ENCODE results near the gene APOBEC3G. TPM values are rescaled to one million over a fixed set of nuclear protein-coding genes. Genes with fewer than 3 reads are reported as not detected.
"Not testable (repeated sequence)": the region's sequence is repeated elsewhere in the genome, so short reads cannot be mapped to it uniquely, and the experiment has no call there.

APOBEC3G gene
- 1 to 10 TPM; 7.1 to 7.8 TPM for total RNA-seq
- long read RNA-seq, donor 1, partial matches to known transcripts, result 0 of 4 reads
- long read RNA-seq, donor 1, other reads (novel, unspliced or antisense), result 0 of 4 reads
- long read RNA-seq, donor 2, transcript APOBEC3G-201 (8 exons, 1,834 nt), result major isoform, 24 of 32 reads
- long read RNA-seq, donor 2, partial matches to known transcripts, result 0 of 32 reads
- long read RNA-seq, donor 2, other reads (novel, unspliced or antisense), result 6 of 32 reads

- intact Hi-C loops (cut with DNase I); DNase-seq (ENCODE audit: low spot score): not testable (repeated sequence)
Measured at GRCh38 chr22:39077026-39077840, at the start of gene APOBEC3G. Gene APOBEC3G (plus strand): TSS chr22:39077275. CDS start chr22:39077362, 87 bp downstream.

- no peak for DNase-seq (ENCODE audit: low spot score)
- intact Hi-C loops (cut with DNase I), result loop anchor here in 1 of 2 donors (2.0 kb wide), 1 partner anchor 27 kb away; no protein-coding TSS in a partner anchor
Measured at GRCh38 chr22:39027717-39028116, 49.4 kb upstream of the APOBEC3G start.

GRCh38 chr22:39028281-39028680 lies 48.8 kb upstream of the APOBEC3G start:
- intact Hi-C loops (cut with DNase I), result loop anchor here in 1 of 2 donors (2.0 kb wide), 1 partner anchor 27 kb away; no protein-coding TSS in a partner anchor
- no peak for DNase-seq (ENCODE audit: low spot score)

- DNase-seq (ENCODE audit: low spot score), result no peak
- intact Hi-C loops (cut with DNase I), result loop anchor here in 1 of 2 donors (2.0 kb wide), 1 partner anchor 26 kb away; no protein-coding TSS in a partner anchor
Measured at GRCh38 chr22:39029227-39029626, 47.8 kb upstream of the APOBEC3G start.

- intact Hi-C loops (cut with DNase I), result no loop called here
Measured at GRCh38 chr22:39030705-39031104, 46.4 kb upstream of the APOBEC3G start.

GRCh38 chr22:39031434-39032295 lies 45.4 kb upstream of the APOBEC3G start:
- DNase-seq (ENCODE audit: low spot score); intact Hi-C loops (cut with DNase I): not testable (repeated sequence)

More at GRCh38 chr22:39030705-39031104, 46.4 kb upstream of the APOBEC3G start:
- DNase-seq (ENCODE audit: low spot score), result no peak

GRCh38 chr22:39037071-39037470 lies 40.0 kb upstream of the APOBEC3G start:
- intact Hi-C loops (cut with DNase I); DNase-seq (ENCODE audit: low spot score): not testable (repeated sequence)

GRCh38 chr22:39039306-39040126 lies 37.6 kb upstream of the APOBEC3G start:
- intact Hi-C loops (cut with DNase I), result no loop called here

GRCh38 chr22:39040155-39040537 lies 36.9 kb upstream of the APOBEC3G start:
- intact Hi-C loops (cut with DNase I); DNase-seq (ENCODE audit: low spot score): not testable (repeated sequence)

More at GRCh38 chr22:39039306-39040126, 37.6 kb upstream of the APOBEC3G start:
- DNase-seq (ENCODE audit: low spot score), result no peak

- DNase-seq (ENCODE audit: low spot score); intact Hi-C loops (cut with DNase I): not testable (repeated sequence)
Measured at GRCh38 chr22:39040538-39041296, 36.4 kb upstream of the APOBEC3G start, which contains the start of gene APOBEC3F. Gene APOBEC3F (plus strand): TSS chr22:39040864. CDS start chr22:39040961, 97 bp downstream.

- intact Hi-C loops (cut with DNase I), result no loop called here
- no peak for DNase-seq (ENCODE audit: low spot score)
Measured at GRCh38 chr22:39041908-39042307, 35.2 kb upstream of the APOBEC3G start.

- DNase-seq (ENCODE audit: low spot score); intact Hi-C loops (cut with DNase I): not testable (repeated sequence)
Measured at GRCh38 chr22:39043063-39043462, 34.0 kb upstream of the APOBEC3G start.

- DNase-seq (ENCODE audit: low spot score); intact Hi-C loops (cut with DNase I): not testable (repeated sequence)
Measured at GRCh38 chr22:39045136-39045535, 31.9 kb upstream of the APOBEC3G start.

GRCh38 chr22:39049486-39049885 lies 27.6 kb upstream of the APOBEC3G start:
- DNase-seq (ENCODE audit: low spot score); intact Hi-C loops (cut with DNase I): not testable (repeated sequence)

- intact Hi-C loops (cut with DNase I), result not testable (repeated sequence)
Measured at GRCh38 chr22:39051844-39052495, 25.1 kb upstream of the APOBEC3G start.

GRCh38 chr22:39055658-39056057 lies 21.4 kb upstream of the APOBEC3G start:
- intact Hi-C loops (cut with DNase I), result loop anchor here in 1 of 2 donors (2.0 kb wide), 1 partner anchor 27 kb away; no protein-coding TSS in a partner anchor
- no peak for DNase-seq (ENCODE audit: low spot score)

More at GRCh38 chr22:39051844-39052495, 25.1 kb upstream of the APOBEC3G start:
- DNase-seq (ENCODE audit: low spot score), result not testable (repeated sequence)

GRCh38 chr22:39061290-39061689 lies 15.8 kb upstream of the APOBEC3G start:
- intact Hi-C loops (cut with DNase I); DNase-seq (ENCODE audit: low spot score): not testable (repeated sequence)
